ENCODE measurements around the gene PLXNC1. TPM values are rescaled to one million over a fixed set of nuclear protein-coding genes. Genes with fewer than 3 reads are reported as not detected.

The PLXNC1 gene
- total and polyA plus RNA-seq, 2 donors (not counting 1 experiment from before 2014, with no cell fraction given), result 15.1 to 86.9 TPM

DNA sequence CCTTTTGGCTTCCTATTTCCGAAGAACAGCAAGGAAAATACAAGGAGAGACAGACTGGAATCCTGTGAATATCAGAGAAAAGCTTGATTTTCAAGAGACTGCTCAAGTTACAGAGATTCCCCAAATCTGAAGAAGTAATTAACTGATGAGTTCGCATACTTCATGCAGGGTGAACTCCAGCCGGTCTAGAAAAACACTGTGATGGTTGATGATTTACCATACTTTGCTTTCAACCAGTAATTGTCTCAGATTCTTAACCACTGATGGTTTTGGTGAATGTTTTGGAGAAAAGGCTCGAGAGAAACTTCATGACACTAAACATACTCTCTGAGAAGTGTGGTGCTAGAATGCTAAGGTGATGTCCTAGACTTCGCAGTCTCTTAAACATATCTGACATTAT, 4.4 kb upstream of the PLXNC1 start:
- H3K4me3 ChIP-seq (replicated peaks in 1 of 4; ENCODE audit: control extremely low read depth in 1 of 4, insufficient read depth in 1 of 4, low read depth in 3 of 4, low read length in 4 of 4), result no peak overlapping the region
- H3K27me3 ChIP-seq (ENCODE audit: control insufficient read depth, insufficient read depth, low read length), result peaks cover 43% of the 10 kb centered on the region
- H3K4me1 ChIP-seq (ENCODE audit: control insufficient read depth, extremely low read depth, insufficient read depth, low read length), result no peaks in the 10 kb centered on the region

GRCh38 chr12:94144781-94145180, 3.6 kb upstream of the PLXNC1 start:
- Histone ChIP-seq H3K27me3 (ENCODE audit: control insufficient read depth, insufficient read depth, low read length) (peaks cover 51% of the 10 kb centered on the region), H2AFZ (ENCODE audit: low read length) (no peak overlapping the region), H4K20me1 (ENCODE audit: control insufficient read depth, extremely low read depth, insufficient read depth, low read length) (no peaks in the 10 kb centered on the region), H3K27ac (ENCODE audit: insufficient read depth, low read length) (no peak overlapping the region), H3K4me1 (ENCODE audit: control insufficient read depth, extremely low read depth, insufficient read depth, low read length) (no peaks in the 10 kb centered on the region), H3K9me3 (ENCODE audit: control insufficient read depth, insufficient read depth, low read depth, low read length) (no peaks in the 10 kb centered on the region), H3K79me2 (ENCODE audit: control insufficient read depth, insufficient read depth, low read length) (no peaks in the 10 kb centered on the region), H3K4me2 (ENCODE audit: extremely low read depth, insufficient read depth, low read length) (no peak overlapping the region), H3K4me3 (replicated peaks in 1 of 4; ENCODE audit: control extremely low read depth in 1 of 4, insufficient read depth in 1 of 4, low read depth in 3 of 4, low read length in 4 of 4) (no peak overlapping the region), H3K9ac (ENCODE audit: insufficient read depth, low read length) (no peak overlapping the region), H3K36me3 (ENCODE audit: control insufficient read depth, insufficient read depth, low read length) (no peaks in the 10 kb centered on the region)
- DNase-seq (ENCODE audit: low read depth in 2 of 2), result no peak
- TF ChIP-seq EZH2 (IDR thresholded peaks at IDR 0.05; ENCODE audit: low read length, missing control alignments), result no peak
- TF ChIP-seq CTCF (conservative IDR thresholded peaks at IDR 0.05 in 1 of 2, IDR thresholded peaks at IDR 0.05 in 1 of 2; ENCODE audit: low read depth in 1 of 2, low read length in 2 of 2), result no peak

More for the DNA sequence above, 4.4 kb upstream of the PLXNC1 start:
- H3K9ac ChIP-seq (ENCODE audit: insufficient read depth, low read length), result no peak overlapping the region
- H3K79me2 ChIP-seq (ENCODE audit: control insufficient read depth, insufficient read depth, low read length), result no peaks in the 10 kb centered on the region
- H2AFZ ChIP-seq (ENCODE audit: low read length), result no peak overlapping the region
- H3K9me3 ChIP-seq (ENCODE audit: control insufficient read depth, insufficient read depth, low read depth, low read length), result no peaks in the 10 kb centered on the region
- no peaks in the 10 kb centered on the region for H3K36me3 ChIP-seq (ENCODE audit: control insufficient read depth, insufficient read depth, low read length)
- H3K27ac ChIP-seq (ENCODE audit: insufficient read depth, low read length), result no peak overlapping the region
- no peak for TF ChIP-seq EZH2 (IDR thresholded peaks at IDR 0.05; ENCODE audit: low read length, missing control alignments)
- TF ChIP-seq CTCF (conservative IDR thresholded peaks at IDR 0.05 in 1 of 2, IDR thresholded peaks at IDR 0.05 in 1 of 2; ENCODE audit: low read depth in 1 of 2, low read length in 2 of 2), result no peak
- H3K4me2 ChIP-seq (ENCODE audit: extremely low read depth, insufficient read depth, low read length), result no peak overlapping the region
- H4K20me1 ChIP-seq (ENCODE audit: control insufficient read depth, extremely low read depth, insufficient read depth, low read length), result no peaks in the 10 kb centered on the region
- DNase-seq (ENCODE audit: low read depth in 2 of 2), result no peak

DNA sequence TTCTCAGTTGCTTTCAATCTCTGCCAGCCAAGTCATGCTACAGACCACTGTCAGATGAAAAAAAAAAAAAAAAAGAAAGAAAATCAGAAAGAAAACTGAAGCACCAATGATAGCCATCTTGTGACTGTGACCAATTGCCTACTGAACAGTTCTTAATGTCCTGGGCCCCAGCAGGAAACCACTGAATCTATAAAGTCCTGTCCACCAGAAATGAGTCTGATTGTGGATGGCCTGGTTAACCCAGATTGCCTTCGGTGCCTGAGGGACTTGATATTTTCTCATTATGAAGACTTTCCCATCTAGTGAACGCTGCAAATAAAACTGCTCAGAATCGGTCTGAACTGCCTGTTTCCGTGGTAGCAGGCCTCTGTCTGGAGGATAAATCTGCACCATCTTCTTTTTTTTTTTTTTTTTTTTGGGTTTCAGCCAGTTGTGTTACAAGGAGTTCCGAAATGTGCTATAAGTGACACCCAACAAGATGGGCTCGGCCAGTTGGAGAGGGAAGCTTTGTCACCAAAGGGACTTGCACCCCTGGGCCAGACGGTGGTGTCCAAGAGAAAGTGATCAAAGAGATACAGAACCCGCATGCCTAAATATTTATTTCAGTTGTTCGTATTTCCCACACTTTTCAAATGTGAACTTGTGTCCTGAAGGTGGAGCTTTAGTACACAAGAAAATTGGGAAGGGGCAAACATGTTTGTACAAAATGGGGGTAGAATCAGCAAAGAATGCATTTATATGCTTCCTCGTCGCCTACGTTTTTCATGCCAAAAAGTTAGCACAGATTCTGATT, 3.0 kb upstream of the PLXNC1 start:
- no peak overlapping the region for H3K27ac ChIP-seq (ENCODE audit: insufficient read depth, low read length)
- DNase-seq (ENCODE audit: low read depth in 2 of 2), result peak; percentile 29 to 80
- no peaks in the 10 kb centered on the region for H3K4me1 ChIP-seq (ENCODE audit: control insufficient read depth, extremely low read depth, insufficient read depth, low read length)
- no peaks in the 10 kb centered on the region for H3K9me3 ChIP-seq (ENCODE audit: control insufficient read depth, insufficient read depth, low read depth, low read length)
- peaks cover 57% of the 10 kb centered on the region for H3K27me3 ChIP-seq (ENCODE audit: control insufficient read depth, insufficient read depth, low read length)
- H2AFZ ChIP-seq (ENCODE audit: low read length), result no peak overlapping the region
- TF ChIP-seq CTCF (conservative IDR thresholded peaks at IDR 0.05 in 1 of 2, IDR thresholded peaks at IDR 0.05 in 1 of 2; ENCODE audit: low read depth in 1 of 2, low read length in 2 of 2) (peak; percentile 43 to 52), EZH2 (IDR thresholded peaks at IDR 0.05; ENCODE audit: low read length, missing control alignments) (no peak)
- H4K20me1 ChIP-seq (ENCODE audit: control insufficient read depth, extremely low read depth, insufficient read depth, low read length), result no peaks in the 10 kb centered on the region
- H3K9ac ChIP-seq (ENCODE audit: insufficient read depth, low read length), result no peak overlapping the region
- H3K4me2 ChIP-seq (ENCODE audit: extremely low read depth, insufficient read depth, low read length), result peak overlapping the region; percentile 33
- no peaks in the 10 kb centered on the region for H3K79me2 ChIP-seq (ENCODE audit: control insufficient read depth, insufficient read depth, low read length)
- H3K36me3 ChIP-seq (ENCODE audit: control insufficient read depth, insufficient read depth, low read length), result no peaks in the 10 kb centered on the region
- H3K4me3 ChIP-seq (replicated peaks in 1 of 4; ENCODE audit: control extremely low read depth in 1 of 4, insufficient read depth in 1 of 4, low read depth in 3 of 4, low read length in 4 of 4), result peak overlapping the region in 1 of 4 experiments; percentile 13

Data from fibroblast of lung (primary cell).